NCI-H345 treated with DMSO at 0.1 percent for 48 hours (cell line): ENCODE measurements around the gene JPH2.

Source experiments
- DNase-seq: peaks from one replicate; lab custom pipeline; 2025; ENCODE audit not compliant: unreplicated experiment; lab: John Stamatoyannopoulos, UW

JPH2 gene

GRCh38 chr20:44104798-44105517 is 82.0 kb downstream of the JPH2 start:
- peak; percentile 61 for DNase-seq

GRCh38 chr20:44102582-44102981 is 84.4 kb downstream of the JPH2 start:
- DNase-seq: no peak

- no peak for DNase-seq
Measured at GRCh38 chr20:44099832-44100231, 87.2 kb downstream of the JPH2 start.

GRCh38 chr20:44098657-44099056 is 88.3 kb downstream of the JPH2 start:
- DNase-seq: no peak

- DNase-seq: no peak
Measured at GRCh38 chr20:44098256-44098630, 88.7 kb downstream of the JPH2 start.

GRCh38 chr20:44097521-44098255 is 89.3 kb downstream of the JPH2 start:
- no peak for DNase-seq

- no peak for DNase-seq
Measured at GRCh38 chr20:44095831-44096230, 91.2 kb downstream of the JPH2 start.

GRCh38 chr20:44093249-44093582 is 93.8 kb downstream of the JPH2 start:
- DNase-seq: no peak

- peak; percentile 4 for DNase-seq
Measured at GRCh38 chr20:44092551-44093248, 94.3 kb downstream of the JPH2 start.

- DNase-seq: no peak
Measured at GRCh38 chr20:44091026-44091425, 96.0 kb downstream of the JPH2 start.

- DNase-seq: no peak
Measured at GRCh38 chr20:44089987-44090674, 96.9 kb downstream of the JPH2 start.

- no peak for DNase-seq
Measured at GRCh38 chr20:44087857-44088120, 99.2 kb downstream of the JPH2 start.

- no peak for DNase-seq
Measured at GRCh38 chr20:44087051-44087856, 99.7 kb downstream of the JPH2 start.

- no peak for DNase-seq
Measured at GRCh38 chr20:44085616-44086434, 101.2 kb downstream of the JPH2 start.

GRCh38 chr20:44084891-44085290 is 102.1 kb downstream of the JPH2 start:
- DNase-seq: no peak

- no peak for DNase-seq
Measured at GRCh38 chr20:44084439-44084838, 102.5 kb downstream of the JPH2 start.

GRCh38 chr20:44083220-44083933 is 103.6 kb downstream of the JPH2 start:
- no peak for DNase-seq

GRCh38 chr20:44081888-44082287 is 105.1 kb downstream of the JPH2 start:
- no peak for DNase-seq

- DNase-seq: no peak
Measured at GRCh38 chr20:44081476-44081875, 105.5 kb downstream of the JPH2 start.
